ENCODE data around the gene CACTIN. TPM values are rescaled to one million over a fixed set of nuclear protein-coding genes. Genes with fewer than 3 reads are reported as not detected.
A peak's percentile ranks its signal among the peaks of the same experiment; 100 is the strongest.

CACTIN gene
- total and polyA plus RNA-seq, 9 donors = 2.7 to 39.1 (median 28.8) TPM

GRCh38 chr19:3612901-3613741 is 13.5 kb downstream of the CACTIN start:
- H3K36me3 ChIP-seq = no peaks in the 10 kb centered on the region
- WGBS, 3 donors = 72 to 78% (median 76%) methylated on average over 75 to 79 of the region's 79 CpGs
- H3K9me3 ChIP-seq = no peaks in the 10 kb centered on the region
- peak in 4 of 5 donors; percentile 31 to 67 (median 52) for DNase-seq
- peaks cover 1% of the 10 kb centered on the region for H3K4me1 ChIP-seq (ENCODE audit: insufficient read depth)
- no peak overlapping the region for H3K27ac ChIP-seq
- H3K4me3 ChIP-seq = no peak overlapping the region
- intact Hi-C loops (cut with DNase I) = loop anchor here in 2 of 4 donors (10.0 kb wide), 2 partner anchors 68 to 288 kb away; no protein-coding TSS in a partner anchor
- H3K27me3 ChIP-seq = no peaks in the 10 kb centered on the region
- TF ChIP-seq EP300 (IDR thresholded peaks at IDR 0.05) = no peak
- no peak for TF ChIP-seq POLR2A (IDR thresholded peaks at IDR 0.05)
- no peak for TF ChIP-seq CTCF (IDR thresholded peaks at IDR 0.05)

GRCh38 chr19:3612330-3612729 is 14.3 kb downstream of the CACTIN start:
- Histone ChIP-seq H3K9me3 (no peaks in the 10 kb centered on the region), H3K27ac (no peak overlapping the region), H3K36me3 (no peaks in the 10 kb centered on the region), H3K4me3 (no peak overlapping the region), H3K4me1 (ENCODE audit: insufficient read depth) (peaks cover 7% of the 10 kb centered on the region), H3K27me3 (no peaks in the 10 kb centered on the region)
- intact Hi-C loops (cut with DNase I) = loop anchor here in 2 of 4 donors (10.0 kb wide), 2 partner anchors 68 to 288 kb away; no protein-coding TSS in a partner anchor
- DNase-seq = peak in 3 of 5 donors; percentile 25 to 41 (median 31)
- TF ChIP-seq CTCF (IDR thresholded peaks at IDR 0.05) (no peak), EP300 (IDR thresholded peaks at IDR 0.05) (no peak), POLR2A (IDR thresholded peaks at IDR 0.05) (no peak)
- WGBS, 3 donors = 96% methylated on average over 33 of the region's 33 CpGs

GRCh38 chr19:3611841-3612240 is 14.7 kb downstream of the CACTIN start:
- Histone ChIP-seq H3K36me3 (no peaks in the 10 kb centered on the region), H3K9me3 (no peaks in the 10 kb centered on the region), H3K27me3 (no peaks in the 10 kb centered on the region), H3K27ac (no peak overlapping the region), H3K4me3 (no peak overlapping the region), H3K4me1 (ENCODE audit: insufficient read depth) (peaks cover 11% of the 10 kb centered on the region)
- WGBS, 3 donors = 93 to 97% (median 95%) methylated on average over 36 of the region's 36 CpGs
- TF ChIP-seq EP300 (IDR thresholded peaks at IDR 0.05) = no peak
- TF ChIP-seq CTCF (IDR thresholded peaks at IDR 0.05) = no peak
- TF ChIP-seq POLR2A (IDR thresholded peaks at IDR 0.05) = no peak
- intact Hi-C loops (cut with DNase I) = loop anchor here in 2 of 4 donors (10.0 kb wide), 2 partner anchors 67 to 287 kb away; no protein-coding TSS in a partner anchor
- DNase-seq = peak in 4 of 5 donors; percentile 23 to 34 (median 28)

GRCh38 chr19:3610745-3611717 is 15.6 kb downstream of the CACTIN start:
- intact Hi-C loops (cut with DNase I) = loop anchor here in 2 of 4 donors (10.0 kb wide), 2 partner anchors 66 to 286 kb away; no protein-coding TSS in a partner anchor
- no peak overlapping the region for H3K27ac ChIP-seq
- WGBS, 3 donors = 76 to 77% (median 76%) methylated on average over 39 to 41 of the region's 41 CpGs

More at GRCh38 chr19:3610745-3611717, 15.6 kb downstream of the CACTIN start:
- no peak for TF ChIP-seq EP300 (IDR thresholded peaks at IDR 0.05)
- no peak for TF ChIP-seq CTCF (IDR thresholded peaks at IDR 0.05)
- TF ChIP-seq POLR2A (IDR thresholded peaks at IDR 0.05) = no peak
- Histone ChIP-seq H3K27me3 (no peaks in the 10 kb centered on the region), H3K4me3 (no peak overlapping the region), H3K4me1 (ENCODE audit: insufficient read depth) (peaks cover 11% of the 10 kb centered on the region), H3K9me3 (no peaks in the 10 kb centered on the region), H3K36me3 (no peaks in the 10 kb centered on the region)
- DNase-seq = peak in 3 of 5 donors; percentile 27 to 41 (median 29)
